ENCODE results near the gene DYRK1B. TPM values are rescaled to one million over a fixed set of nuclear protein-coding genes. Genes with fewer than 3 reads are reported as not detected.
"Not testable (repeated sequence)": the region's sequence is repeated elsewhere in the genome, so short reads cannot be mapped to it uniquely, and the experiment has no call there.

The DYRK1B gene
- total RNA-seq, 1 experiment from 2014 or later, result 11.8 TPM

GRCh38 chr19:39878398-39878797, 44.4 kb upstream of the DYRK1B start:
- no TSS peak for BruUV-seq (replicated peaks)
- POLR2A ChIA-PET, result no interaction called here
- Mint-ChIP-seq H3K27ac (ENCODE audit: low read depth, unreplicated experiment) (no peak overlapping the region), H3K4me1 (ENCODE audit: insufficient read depth, unreplicated experiment) (no peaks in the 10 kb centered on the region), H3K9me3 (ENCODE audit: unreplicated experiment) (no peaks in the 10 kb centered on the region), H3K36me3 (ENCODE audit: insufficient read depth, unreplicated experiment) (no peaks in the 10 kb centered on the region), H3K27me3 (ENCODE audit: insufficient read depth, unreplicated experiment) (peaks cover 13% of the 10 kb centered on the region), H3K4me3 (ENCODE audit: unreplicated experiment) (no peak overlapping the region)
- CTCF ChIA-PET, result interaction anchor here (0.6 to 1.1 kb wide), 3 partner anchors 91 to 114 kb away, joined by 3 to 7 read pairs (median 5); no protein-coding TSS in a partner anchor
- no peak for DNase-seq (ENCODE audit: unreplicated experiment)
- TF ChIP-seq CTCF (IDR thresholded peaks at IDR 0.05; ENCODE audit: unreplicated experiment), result no peak
- intact Hi-C loops (cut with micrococcal nuclease), result no loop called here

- intact Hi-C loops (cut with micrococcal nuclease); H3K27ac Mint-ChIP-seq (ENCODE audit: low read depth, unreplicated experiment); BruUV-seq (replicated peaks); H3K4me3 Mint-ChIP-seq (ENCODE audit: unreplicated experiment); DNase-seq (ENCODE audit: unreplicated experiment); H3K36me3 Mint-ChIP-seq (ENCODE audit: insufficient read depth, unreplicated experiment); H3K4me1 Mint-ChIP-seq (ENCODE audit: insufficient read depth, unreplicated experiment); H3K9me3 Mint-ChIP-seq (ENCODE audit: unreplicated experiment); POLR2A ChIA-PET: not testable (repeated sequence)
- CTCF ChIA-PET, result interaction anchor here (0.6 to 0.7 kb wide), 2 partner anchors 91 to 113 kb away, joined by 5 to 7 read pairs; no protein-coding TSS in a partner anchor
- H3K27me3 Mint-ChIP-seq (ENCODE audit: insufficient read depth, unreplicated experiment), result peaks cover 13% of the 10 kb centered on the region
Observed at GRCh38 chr19:39877982-39878381, 44.0 kb upstream of the DYRK1B start.

- CTCF ChIA-PET; intact Hi-C loops (cut with micrococcal nuclease); H3K27ac Mint-ChIP-seq (ENCODE audit: low read depth, unreplicated experiment); H3K9me3 Mint-ChIP-seq (ENCODE audit: unreplicated experiment); DNase-seq (ENCODE audit: unreplicated experiment); H3K36me3 Mint-ChIP-seq (ENCODE audit: insufficient read depth, unreplicated experiment); POLR2A ChIA-PET; H3K4me3 Mint-ChIP-seq (ENCODE audit: unreplicated experiment); H3K4me1 Mint-ChIP-seq (ENCODE audit: insufficient read depth, unreplicated experiment); BruUV-seq (replicated peaks): not testable (repeated sequence)
- H3K27me3 Mint-ChIP-seq (ENCODE audit: insufficient read depth, unreplicated experiment), result peaks cover 13% of the 10 kb centered on the region
Observed at GRCh38 chr19:39877488-39877887, 43.5 kb upstream of the DYRK1B start.

- H3K27ac Mint-ChIP-seq (ENCODE audit: low read depth, unreplicated experiment); intact Hi-C loops (cut with micrococcal nuclease); POLR2A ChIA-PET; H3K4me3 Mint-ChIP-seq (ENCODE audit: unreplicated experiment); DNase-seq (ENCODE audit: unreplicated experiment); H3K9me3 Mint-ChIP-seq (ENCODE audit: unreplicated experiment); BruUV-seq (replicated peaks); H3K4me1 Mint-ChIP-seq (ENCODE audit: insufficient read depth, unreplicated experiment); H3K36me3 Mint-ChIP-seq (ENCODE audit: insufficient read depth, unreplicated experiment); CTCF ChIA-PET: not testable (repeated sequence)
- peaks cover 13% of the 10 kb centered on the region for H3K27me3 Mint-ChIP-seq (ENCODE audit: insufficient read depth, unreplicated experiment)
Observed at GRCh38 chr19:39876486-39876885, 42.5 kb upstream of the DYRK1B start.

- H3K9me3 Mint-ChIP-seq (ENCODE audit: unreplicated experiment); BruUV-seq (replicated peaks); H3K27ac Mint-ChIP-seq (ENCODE audit: low read depth, unreplicated experiment); intact Hi-C loops (cut with micrococcal nuclease); POLR2A ChIA-PET; CTCF ChIA-PET; DNase-seq (ENCODE audit: unreplicated experiment); H3K4me1 Mint-ChIP-seq (ENCODE audit: insufficient read depth, unreplicated experiment); H3K36me3 Mint-ChIP-seq (ENCODE audit: insufficient read depth, unreplicated experiment); H3K4me3 Mint-ChIP-seq (ENCODE audit: unreplicated experiment): not testable (repeated sequence)
- peaks cover 13% of the 10 kb centered on the region for H3K27me3 Mint-ChIP-seq (ENCODE audit: insufficient read depth, unreplicated experiment)
Observed at GRCh38 chr19:39875401-39875864, 41.5 kb upstream of the DYRK1B start.

- Mint-ChIP-seq H3K4me1 (ENCODE audit: insufficient read depth, unreplicated experiment) (no peaks in the 10 kb centered on the region), H3K27me3 (ENCODE audit: insufficient read depth, unreplicated experiment) (peaks cover 13% of the 10 kb centered on the region), H3K27ac (ENCODE audit: low read depth, unreplicated experiment) (no peak overlapping the region), H3K4me3 (ENCODE audit: unreplicated experiment) (no peak overlapping the region), H3K36me3 (ENCODE audit: insufficient read depth, unreplicated experiment) (no peaks in the 10 kb centered on the region), H3K9me3 (ENCODE audit: unreplicated experiment) (no peaks in the 10 kb centered on the region)
- DNase-seq (ENCODE audit: unreplicated experiment), result no peak
- intact Hi-C loops (cut with micrococcal nuclease), result no loop called here
- no peak for TF ChIP-seq CTCF (IDR thresholded peaks at IDR 0.05; ENCODE audit: unreplicated experiment)
- ChIA-PET CTCF (no interaction called here), POLR2A (no interaction called here)
- BruUV-seq (replicated peaks), result no TSS peak
Observed at GRCh38 chr19:39874404-39874803, 40.4 kb upstream of the DYRK1B start.

Measured in MCF 10A (cell line).